Measurements from ENCODE around the gene CUBN.

The CUBN gene

GRCh38 chr10:17061418-17061817, 68.2 kb downstream of the CUBN start:
- Mint-ChIP-seq H3K4me3 (no peak overlapping the region), H3K27me3 (no peaks in the 10 kb centered on the region), H3K36me3 (peaks cover 20% of the 10 kb centered on the region), H3K9me3 (ENCODE audit: low read depth) (peaks cover 4% of the 10 kb centered on the region), H3K4me1 (ENCODE audit: low read depth) (peaks cover 41% of the 10 kb centered on the region), H3K27ac (no peak overlapping the region)

- H3K27ac Mint-ChIP-seq: no peak overlapping the region
- peaks cover 17% of the 10 kb centered on the region for H3K36me3 Mint-ChIP-seq
- no peak overlapping the region for H3K4me3 Mint-ChIP-seq
- H3K9me3 Mint-ChIP-seq (ENCODE audit: low read depth): peaks cover 4% of the 10 kb centered on the region
- no peaks in the 10 kb centered on the region for H3K27me3 Mint-ChIP-seq
- peaks cover 38% of the 10 kb centered on the region for H3K4me1 Mint-ChIP-seq (ENCODE audit: low read depth)
These were observed 69.3 kb downstream of the CUBN start for GRCh38 chr10:17060289-17060688.

- H3K9me3 Mint-ChIP-seq (ENCODE audit: low read depth): peaks cover 4% of the 10 kb centered on the region
- no peak overlapping the region for H3K4me3 Mint-ChIP-seq
- no peaks in the 10 kb centered on the region for H3K27me3 Mint-ChIP-seq
- peaks cover 38% of the 10 kb centered on the region for H3K4me1 Mint-ChIP-seq (ENCODE audit: low read depth)
- peaks cover 13% of the 10 kb centered on the region for H3K36me3 Mint-ChIP-seq
- no peak overlapping the region for H3K27ac Mint-ChIP-seq
These were observed 70.4 kb downstream of the CUBN start for GRCh38 chr10:17059197-17059688.

GRCh38 chr10:17058093-17058492, 71.5 kb downstream of the CUBN start:
- no peak overlapping the region for H3K4me3 Mint-ChIP-seq
- no peak overlapping the region for H3K27ac Mint-ChIP-seq
- H3K4me1 Mint-ChIP-seq (ENCODE audit: low read depth): peaks cover 33% of the 10 kb centered on the region
- H3K9me3 Mint-ChIP-seq (ENCODE audit: low read depth): peaks cover 4% of the 10 kb centered on the region
- H3K36me3 Mint-ChIP-seq: peaks cover 16% of the 10 kb centered on the region
- H3K27me3 Mint-ChIP-seq: no peaks in the 10 kb centered on the region

DNA sequence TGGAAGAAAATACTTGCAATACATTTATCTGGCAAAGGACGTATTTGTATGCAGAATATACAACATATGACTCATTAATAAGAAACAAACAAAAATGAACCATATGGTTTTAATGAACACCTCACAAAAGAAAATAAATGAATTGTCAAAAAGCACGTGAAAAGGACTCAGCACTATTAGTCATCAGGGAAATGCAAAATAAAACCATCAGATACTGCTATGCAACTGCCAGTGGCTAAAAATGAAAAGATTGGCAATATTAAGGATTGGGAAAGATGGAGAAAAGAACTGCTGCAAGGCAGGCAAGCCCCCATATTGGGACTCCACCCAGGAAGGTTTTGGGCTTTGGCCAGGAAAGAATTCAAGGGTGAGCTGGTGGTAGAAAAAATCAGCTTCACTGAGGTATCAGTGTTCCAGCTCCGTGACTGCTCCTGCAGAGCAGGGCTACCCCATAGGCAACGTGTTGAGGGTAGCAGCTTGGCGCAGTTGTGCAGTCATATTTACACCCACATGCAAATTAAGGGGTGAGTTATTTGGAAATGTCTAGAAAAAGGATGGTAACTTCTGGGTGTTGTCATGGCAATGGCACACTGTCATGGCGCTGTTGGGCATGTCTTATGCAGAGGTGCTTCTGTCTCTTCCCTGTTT, 72.7 kb downstream of the CUBN start:
- Mint-ChIP-seq H3K27ac (no peak overlapping the region), H3K9me3 (ENCODE audit: low read depth) (peaks cover 4% of the 10 kb centered on the region), H3K4me3 (no peak overlapping the region), H3K27me3 (no peaks in the 10 kb centered on the region), H3K4me1 (ENCODE audit: low read depth) (peaks cover 23% of the 10 kb centered on the region), H3K36me3 (peaks cover 17% of the 10 kb centered on the region)

- Mint-ChIP-seq H3K27me3 (no peaks in the 10 kb centered on the region), H3K4me3 (no peak overlapping the region), H3K36me3 (peaks cover 34% of the 10 kb centered on the region), H3K27ac (no peak overlapping the region), H3K4me1 (ENCODE audit: low read depth) (peaks cover 9% of the 10 kb centered on the region), H3K9me3 (ENCODE audit: low read depth) (peaks cover 4% of the 10 kb centered on the region)
These were observed 76.1 kb downstream of the CUBN start for GRCh38 chr10:17053513-17053912.

DNA sequence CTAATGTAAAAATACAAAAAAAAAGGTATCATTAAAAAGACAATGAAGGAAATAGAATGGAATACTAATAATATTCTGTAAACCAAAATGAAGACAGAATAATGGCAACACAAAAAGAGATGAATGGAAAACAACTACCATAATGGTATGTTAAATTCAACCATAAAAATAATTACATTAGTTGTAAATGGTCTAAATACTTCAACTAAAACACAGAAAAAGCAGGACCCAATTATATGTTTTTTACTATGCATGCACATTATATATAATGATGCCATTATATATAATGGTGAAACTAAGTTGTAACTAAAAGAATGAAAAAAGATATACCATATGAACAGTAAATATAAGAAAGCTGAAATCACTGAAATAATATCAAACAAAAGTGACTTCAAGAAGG, 76.5 kb downstream of the CUBN start:
- Mint-ChIP-seq H3K4me3 (no peak overlapping the region), H3K9me3 (ENCODE audit: low read depth) (peaks cover 4% of the 10 kb centered on the region), H3K36me3 (peaks cover 34% of the 10 kb centered on the region), H3K27me3 (no peaks in the 10 kb centered on the region), H3K4me1 (ENCODE audit: low read depth) (peaks cover 9% of the 10 kb centered on the region), H3K27ac (no peak overlapping the region)

GRCh38 chr10:17051851-17052250, 77.8 kb downstream of the CUBN start:
- Mint-ChIP-seq H3K27ac (no peak overlapping the region), H3K4me1 (ENCODE audit: low read depth) (peaks cover 6% of the 10 kb centered on the region), H3K9me3 (ENCODE audit: low read depth) (peaks cover 2% of the 10 kb centered on the region), H3K4me3 (no peak overlapping the region), H3K36me3 (peaks cover 27% of the 10 kb centered on the region), H3K27me3 (no peaks in the 10 kb centered on the region)

GRCh38 chr10:17049195-17049594, 80.4 kb downstream of the CUBN start:
- Mint-ChIP-seq H3K9me3 (ENCODE audit: low read depth) (no peaks in the 10 kb centered on the region), H3K27me3 (no peaks in the 10 kb centered on the region), H3K27ac (no peak overlapping the region), H3K36me3 (peaks cover 23% of the 10 kb centered on the region), H3K4me3 (no peak overlapping the region), H3K4me1 (ENCODE audit: low read depth) (peaks cover 2% of the 10 kb centered on the region)

GRCh38 chr10:17047908-17048307, 81.7 kb downstream of the CUBN start:
- Mint-ChIP-seq H3K4me3 (no peak overlapping the region), H3K9me3 (ENCODE audit: low read depth) (no peaks in the 10 kb centered on the region), H3K36me3 (peaks cover 21% of the 10 kb centered on the region), H3K27me3 (no peaks in the 10 kb centered on the region), H3K27ac (no peak overlapping the region), H3K4me1 (ENCODE audit: low read depth) (peaks cover 2% of the 10 kb centered on the region)

DNA sequence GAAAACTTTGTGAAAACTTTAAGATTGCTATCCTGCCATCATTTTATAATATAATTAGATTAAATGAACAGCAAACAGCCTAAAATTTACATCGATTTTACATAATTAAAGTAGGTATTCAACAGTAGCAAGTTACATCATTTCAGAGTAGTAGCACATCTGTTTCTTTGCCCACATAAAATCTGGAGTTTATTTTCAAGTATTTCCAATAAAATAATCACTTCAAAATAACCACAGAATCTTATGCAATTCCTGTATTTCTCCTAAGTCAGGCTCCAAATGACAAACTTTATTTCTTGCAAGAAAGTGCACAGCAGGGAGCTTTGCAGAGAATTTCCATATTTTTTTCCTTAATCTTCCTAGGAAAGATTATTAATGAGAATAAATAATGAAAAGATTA, 82.6 kb downstream of the CUBN start:
- Mint-ChIP-seq H3K9me3 (ENCODE audit: low read depth) (no peaks in the 10 kb centered on the region), H3K27me3 (no peaks in the 10 kb centered on the region), H3K27ac (no peak overlapping the region), H3K36me3 (peaks cover 20% of the 10 kb centered on the region), H3K4me3 (no peak overlapping the region), H3K4me1 (ENCODE audit: low read depth) (peaks cover 2% of the 10 kb centered on the region)

- Mint-ChIP-seq H3K27me3 (no peaks in the 10 kb centered on the region), H3K27ac (no peak overlapping the region), H3K9me3 (ENCODE audit: low read depth) (no peaks in the 10 kb centered on the region), H3K4me1 (ENCODE audit: low read depth) (no peaks in the 10 kb centered on the region), H3K4me3 (no peak overlapping the region), H3K36me3 (peaks cover 5% of the 10 kb centered on the region)
These were observed 86.0 kb downstream of the CUBN start for GRCh38 chr10:17043586-17043985.

DNA sequence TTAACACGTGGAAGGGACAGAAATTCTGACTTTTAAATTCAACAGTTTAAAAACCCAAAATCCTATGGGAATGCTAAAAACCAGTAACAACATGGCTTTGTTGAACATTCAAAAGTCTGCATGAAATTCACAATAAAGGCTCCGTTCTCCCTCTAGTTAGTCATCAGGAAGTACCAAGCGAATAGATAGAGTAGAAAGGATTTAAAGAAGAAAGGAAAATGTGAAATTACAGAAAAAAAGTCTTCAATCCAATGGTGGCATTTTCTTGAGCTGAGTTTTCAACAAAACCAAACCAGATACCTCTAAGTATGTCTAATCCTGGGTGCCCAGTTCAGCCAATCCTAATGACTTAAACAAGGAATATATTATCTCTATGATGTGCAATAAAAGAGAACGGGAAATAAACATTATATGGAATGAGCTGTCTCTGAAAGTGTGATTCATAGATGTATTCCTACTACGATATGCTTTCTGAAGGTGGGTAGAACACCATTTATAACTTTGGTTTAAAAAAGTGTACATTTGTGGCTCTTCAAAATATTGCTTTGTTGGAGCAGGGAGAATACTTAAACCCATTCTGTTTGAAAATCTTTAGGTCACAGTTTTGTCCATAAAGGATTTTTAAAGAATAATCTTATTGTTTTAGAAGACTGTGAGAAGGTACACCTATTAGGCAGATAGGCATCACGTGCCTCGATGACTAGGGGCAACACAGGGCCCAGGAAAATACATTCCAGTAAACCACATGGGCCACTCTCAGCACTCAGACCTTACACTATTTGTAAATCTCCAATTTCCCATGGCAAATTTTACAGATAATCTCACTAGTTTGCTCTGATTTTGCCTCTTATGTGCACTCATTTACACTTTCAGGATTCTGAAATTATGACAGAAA, 87.7 kb downstream of the CUBN start:
- Mint-ChIP-seq H3K36me3 (peaks cover 5% of the 10 kb centered on the region), H3K4me3 (no peak overlapping the region), H3K27me3 (no peaks in the 10 kb centered on the region), H3K27ac (no peak overlapping the region), H3K9me3 (ENCODE audit: low read depth) (no peaks in the 10 kb centered on the region), H3K4me1 (ENCODE audit: low read depth) (no peaks in the 10 kb centered on the region)

GRCh38 chr10:17038627-17039026, 91.0 kb downstream of the CUBN start:
- Mint-ChIP-seq H3K4me3 (no peak overlapping the region), H3K36me3 (peaks cover 5% of the 10 kb centered on the region), H3K9me3 (ENCODE audit: low read depth) (no peaks in the 10 kb centered on the region), H3K27me3 (no peaks in the 10 kb centered on the region), H3K27ac (no peak overlapping the region), H3K4me1 (ENCODE audit: low read depth) (peaks cover 17% of the 10 kb centered on the region)

GRCh38 chr10:17037910-17038309, 91.7 kb downstream of the CUBN start:
- Mint-ChIP-seq H3K27me3 (no peaks in the 10 kb centered on the region), H3K27ac (no peak overlapping the region), H3K4me1 (ENCODE audit: low read depth) (peaks cover 24% of the 10 kb centered on the region)

More at GRCh38 chr10:17037910-17038309, 91.7 kb downstream of the CUBN start:
- no peak overlapping the region for H3K4me3 Mint-ChIP-seq
- H3K36me3 Mint-ChIP-seq: peaks cover 5% of the 10 kb centered on the region
- no peaks in the 10 kb centered on the region for H3K9me3 Mint-ChIP-seq (ENCODE audit: low read depth)

Measured in activated naive CD8-positive, alpha-beta T cell (primary cell).